HepG2 (cell line): ENCODE results near the gene FOXK2. TPM values are rescaled to one million over a fixed set of nuclear protein-coding genes. Genes with fewer than 3 reads are reported as not detected.

ENCODE experiments used
- ATAC-seq: fragments of 200-7000 bp; cut with Tn5 transposase; 3 replicates; pipeline ENCODE4 v1.9.1; 2020; ENCODE audit warnings: mild to moderate bottlenecking, moderate library complexity
- BruUV-seq: library from RNA; stranded (reverse); fragments of 400-500 nt; replicated peaks from 2 replicates; lab custom pipeline; 2021; lab: Mats Ljungman, UMichigan
- CTCF ChIA-PET: fragments of 300-600 bp; formaldehyde crosslinking; extraction: SDS; loops from one replicate; lab custom pipeline; 2021; ENCODE audit warnings: low total read pairs, inconsistent platforms, low intra/inter-chr PET ratio; lab: Yijun Ruan, JAX
- POLR2A ChIA-PET: fragments of 350-600 bp; sonication (Branson Sonifier 250); formaldehyde crosslinking; loops from one replicate; lab custom pipeline; 2020; ENCODE audit warnings: antibody characterized with exemption, inconsistent platforms; lab: Yijun Ruan, JAX
- DNase-seq: peaks from one replicate; pipeline ENCODE4 v3.0.0-alpha.2; 2015; ENCODE audit warnings: low spot score
- FAIRE-seq: peaks from 3 replicates; lab custom pipeline; 2011; peaks lifted over from hg19 to GRCh38; lab: Jason Lieb, UNC
- H2AFZ ChIP-seq: one replicate; pipeline ENCODE4 v1.6.1; 2011; ENCODE audit warnings: low read length, inconsistent platforms
- H3K27ac ChIP-seq: fragments of 300-600 bp; 3 replicates; pipeline ENCODE4 v1.8.0; 2011; ENCODE audit warnings: mixed run types, mild to moderate bottlenecking, mixed read lengths, low read length, inconsistent platforms; ENCODE audit not compliant: insufficient read depth; ENCODE audit errors: extremely low read length
- H3K27me3 ChIP-seq, 2 experiments: fragments of 200-600 bp in 1 of 2; 2 replicates in 1 of 2; 3 replicates in 1 of 2; pipeline versions ENCODE4 v1.6.0 to v1.8.0; 2011; ENCODE audit warnings: low read length in 2 of 2, mild to moderate bottlenecking in 2 of 2, moderate library complexity in 2 of 2, inconsistent platforms in 1 of 2; ENCODE audit not compliant: insufficient read depth in 2 of 2, control insufficient read depth in 1 of 2
- H3K36me3 ChIP-seq, 2 experiments: fragments of 200-600 bp in 1 of 2; replicated peaks in 1 of 2; 2 replicates in 1 of 2; 3 replicates in 1 of 2; pipeline versions ENCODE4 v1.5.1 to v1.8.0; 2011; ENCODE audit warnings: low read length in 2 of 2, inconsistent platforms in 1 of 2; ENCODE audit not compliant: insufficient read depth in 2 of 2, control insufficient read depth in 1 of 2
- H3K4me1 ChIP-seq: 2 replicates; pipeline ENCODE4 v1.5.1; 2012; ENCODE audit warnings: low read length, inconsistent platforms; ENCODE audit not compliant: insufficient read depth
- H3K4me2 ChIP-seq: 2 replicates; pipeline ENCODE4 v1.6.0; 2011; ENCODE audit warnings: low read depth, low read length, inconsistent platforms
- H3K4me3 ChIP-seq, 3 experiments: fragments of 200-600 bp in 1 of 3; sonication (generic), shearing (Covaris generic) in 1 of 3; replicated peaks in 1 of 3; 2 replicates each; pipeline ENCODE4 v1.5.1; 2011 to 2016; ENCODE audit warnings: low read length in 3 of 3, inconsistent platforms in 2 of 3, low read depth in 2 of 3, mild to moderate bottlenecking in 2 of 3, control low read depth in 1 of 3, mixed read lengths in 1 of 3; ENCODE audit not compliant: insufficient read depth in 1 of 3
- H3K79me2 ChIP-seq: one replicate; pipeline ENCODE4 v1.6.1; 2011; ENCODE audit warnings: low read length, inconsistent platforms; ENCODE audit not compliant: insufficient read depth
- H3K9ac ChIP-seq: 2 replicates; pipeline ENCODE4 v1.6.0; 2011; ENCODE audit warnings: mild to moderate bottlenecking, low read depth, low read length, inconsistent platforms; ENCODE audit not compliant: insufficient read depth
- H3K9me3 ChIP-seq: 2 replicates; pipeline ENCODE4 v1.5.1; 2012; ENCODE audit warnings: mild to moderate bottlenecking, low read length
- H4K20me1 ChIP-seq: 2 replicates; pipeline ENCODE4 v1.6.0; 2011; ENCODE audit warnings: inconsistent platforms, mild to moderate bottlenecking, low read length, moderate library complexity; ENCODE audit not compliant: insufficient read depth
- SRSF9 ChIP-seq: fragments of 200-400 bp; formaldehyde crosslinking; IDR thresholded peaks from 2 replicates; pipeline ENCODE4 v1.6.1; 2018; ENCODE audit warnings: borderline replicate concordance, mild to moderate bottlenecking, low read depth, low read length; ENCODE audit not compliant: insufficient read depth, poor library complexity, severe bottlenecking
- TCF7 ChIP-seq: sonication (generic); IDR thresholded peaks from 2 replicates; pipeline ENCODE4 v1.6.1; 2016; ENCODE audit warnings: antibody characterized with exemption, low read depth
- ZNF781 ChIP-seq: sonication (generic); formaldehyde crosslinking; IDR thresholded peaks from 2 replicates; pipeline ENCODE4 v1.5.1; 2020; ENCODE audit warnings: borderline replicate concordance, mild to moderate bottlenecking, missing genetic modification reagents; ENCODE audit errors: not compliant biosample characterization
- WGBS: methylation state at CpG from one replicate; pipeline ENCODE4 v1.1.6; 2017; ENCODE audit warnings: low lambda C conversion rate; 5-methylcytosine and 5-hydroxymethylcytosine counted together
- in situ Hi-C: cut with HindIII; loops from 2 replicates; pipeline ENCODE4 v1.10.0; 2017; ENCODE audit warnings: low pct_unique_long_range_greater_than_20kb; ENCODE audit not compliant: extremely low pct_ligation_motif_present
- intact Hi-C: fragments of 100-400 bp; cut with micrococcal nuclease; formaldehyde crosslinking; loops from one replicate; pipeline ENCODE4 v1.10.0; 2022; ENCODE audit not compliant: unreplicated experiment
- polyA plus RNA-seq, 8 experiments: library from polyadenylated mRNA; depleted of rRNA in 3 of 8; stranded (reverse) in 7 of 8; unstranded in 1 of 8; fragments of >200 nt; fragmentation: Illumina TruSeq in 4 of 8; extraction: Trizol in 4 of 8; gene quantifications; 2 replicates each; pipeline versions ENCODE4 v1.2.1 to v1.2.3, GENCODE V29; 2011 to 2016; ENCODE audit warnings: low read depth in 4 of 8, missing spikeins in 1 of 8, mixed read lengths in 1 of 8; ENCODE audit not compliant: insufficient read depth in 1 of 8
- total RNA-seq, 5 experiments: library from RNA; depleted of rRNA; stranded (reverse); fragments of >200 nt; fragmentation: Illumina TruSeq; extraction: Trizol; gene quantifications; 2 replicates each; pipeline ENCODE4 v1.2.3, GENCODE V29; 2016; ENCODE audit warnings: low read depth in 1 of 5
- TF ChIP-seq, protein P1 (sequence below): IDR thresholded peaks from 2 replicates; pipeline ENCODE4 v1.6.1; 2016; ENCODE audit warnings: low read depth
- TF ChIP-seq, protein P2 (sequence below): sonication (generic); formaldehyde crosslinking; conservative IDR thresholded peaks from 2 replicates; pipeline ENCODE4 v1.8.0; 2022; ENCODE audit warnings: mild to moderate bottlenecking, moderate library complexity, missing genetic modification reagents
- TF ChIP-seq, protein P3 (sequence below): sonication (generic); formaldehyde crosslinking; IDR thresholded peaks from 2 replicates; pipeline ENCODE4 v1.9.0; 2022; ENCODE audit warnings: missing genetic modification reagents, mild to moderate bottlenecking, borderline replicate concordance
- TF ChIP-seq, protein P4 (sequence below): sonication (generic); formaldehyde crosslinking; IDR thresholded peaks from 2 replicates; pipeline ENCODE4 v1.5.1; 2020; ENCODE audit warnings: missing genetic modification reagents, mild to moderate bottlenecking, borderline replicate concordance

The FOXK2 gene
- total and polyA plus RNA-seq, 2 of the 13 experiments (the other 11 are each of a cell fraction or from before 2014, with no cell fraction given): 67.1 to 67.2 TPM

DNA sequence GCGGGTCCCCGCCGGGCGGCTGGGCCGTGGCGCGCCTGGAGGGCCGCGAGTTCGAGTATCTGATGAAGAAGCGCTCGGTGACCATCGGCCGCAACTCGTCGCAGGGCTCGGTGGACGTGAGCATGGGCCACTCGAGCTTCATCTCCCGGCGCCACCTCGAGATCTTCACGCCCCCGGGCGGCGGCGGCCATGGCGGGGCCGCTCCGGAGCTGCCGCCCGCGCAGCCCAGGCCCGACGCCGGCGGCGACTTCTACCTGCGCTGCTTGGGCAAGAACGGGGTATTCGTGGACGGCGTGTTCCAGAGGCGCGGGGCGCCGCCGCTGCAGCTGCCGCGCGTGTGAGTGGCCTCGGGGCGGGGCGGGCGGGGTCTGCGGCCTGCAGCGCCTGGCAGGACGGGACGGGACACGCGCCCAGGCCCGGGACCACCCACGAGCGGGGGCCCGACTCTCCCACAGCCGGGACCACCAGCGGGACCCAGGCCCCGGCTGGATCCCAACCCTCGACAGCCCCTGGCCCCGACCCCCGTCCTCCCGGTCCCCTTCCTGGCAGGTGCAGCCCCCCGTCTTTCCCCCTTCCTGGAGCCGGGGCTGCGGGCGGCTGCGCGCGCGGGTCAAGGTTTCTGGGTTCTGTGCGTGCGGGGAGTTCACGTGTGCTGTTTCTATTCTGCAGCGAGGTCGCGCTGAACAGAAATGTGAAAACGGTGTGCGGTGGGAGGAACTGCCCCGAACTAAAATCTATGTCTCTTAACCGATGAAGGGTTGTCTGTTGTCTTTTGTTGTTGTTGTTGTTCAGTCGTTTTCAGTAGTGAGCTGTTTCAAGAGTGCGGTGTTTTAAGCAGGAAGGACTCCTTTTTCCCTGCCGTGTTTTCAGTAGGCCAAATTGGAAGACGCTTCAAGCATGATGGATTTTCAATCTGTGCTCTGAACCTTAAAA lies 705 bp downstream of the FOXK2 start (continued):
- TF ChIP-seq, protein P1, sequence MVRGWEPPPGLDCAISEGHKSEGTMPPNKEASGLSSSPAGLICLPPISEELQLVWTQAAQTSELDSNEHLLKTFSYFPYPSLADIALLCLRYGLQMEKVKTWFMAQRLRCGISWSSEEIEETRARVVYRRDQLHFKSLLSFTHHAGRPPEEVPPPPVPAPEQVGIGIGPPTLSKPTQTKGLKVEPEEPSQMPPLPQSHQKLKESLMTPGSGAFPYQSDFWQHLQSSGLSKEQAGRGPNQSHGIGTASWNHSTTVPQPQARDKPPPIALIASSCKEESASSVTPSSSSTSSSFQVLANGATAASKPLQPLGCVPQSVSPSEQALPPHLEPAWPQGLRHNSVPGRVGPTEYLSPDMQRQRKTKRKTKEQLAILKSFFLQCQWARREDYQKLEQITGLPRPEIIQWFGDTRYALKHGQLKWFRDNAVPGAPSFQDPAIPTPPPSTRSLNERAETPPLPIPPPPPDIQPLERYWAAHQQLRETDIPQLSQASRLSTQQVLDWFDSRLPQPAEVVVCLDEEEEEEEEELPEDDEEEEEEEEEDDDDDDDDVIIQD (CRISPR knock-in tag): no peak
- TF ChIP-seq TCF7 (no peak), ZNF781 (no peak)
- TF ChIP-seq, protein P2, sequence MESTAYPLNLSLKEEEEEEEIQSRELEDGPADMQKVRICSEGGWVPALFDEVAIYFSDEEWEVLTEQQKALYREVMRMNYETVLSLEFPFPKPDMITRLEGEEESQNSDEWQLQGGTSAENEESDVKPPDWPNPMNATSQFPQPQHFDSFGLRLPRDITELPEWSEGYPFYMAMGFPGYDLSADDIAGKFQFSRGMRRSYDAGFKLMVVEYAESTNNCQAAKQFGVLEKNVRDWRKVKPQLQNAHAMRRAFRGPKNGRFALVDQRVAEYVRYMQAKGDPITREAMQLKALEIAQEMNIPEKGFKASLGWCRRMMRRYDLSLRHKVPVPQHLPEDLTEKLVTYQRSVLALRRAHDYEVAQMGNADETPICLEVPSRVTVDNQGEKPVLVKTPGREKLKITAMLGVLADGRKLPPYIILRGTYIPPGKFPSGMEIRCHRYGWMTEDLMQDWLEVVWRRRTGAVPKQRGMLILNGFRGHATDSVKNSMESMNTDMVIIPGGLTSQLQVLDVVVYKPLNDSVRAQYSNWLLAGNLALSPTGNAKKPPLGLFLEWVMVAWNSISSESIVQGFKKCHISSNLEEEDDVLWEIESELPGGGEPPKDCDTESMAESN: no peak; the same call in 1 of the 2 replicates
- TF ChIP-seq, all 625 proteins: peak for 105

DNA sequence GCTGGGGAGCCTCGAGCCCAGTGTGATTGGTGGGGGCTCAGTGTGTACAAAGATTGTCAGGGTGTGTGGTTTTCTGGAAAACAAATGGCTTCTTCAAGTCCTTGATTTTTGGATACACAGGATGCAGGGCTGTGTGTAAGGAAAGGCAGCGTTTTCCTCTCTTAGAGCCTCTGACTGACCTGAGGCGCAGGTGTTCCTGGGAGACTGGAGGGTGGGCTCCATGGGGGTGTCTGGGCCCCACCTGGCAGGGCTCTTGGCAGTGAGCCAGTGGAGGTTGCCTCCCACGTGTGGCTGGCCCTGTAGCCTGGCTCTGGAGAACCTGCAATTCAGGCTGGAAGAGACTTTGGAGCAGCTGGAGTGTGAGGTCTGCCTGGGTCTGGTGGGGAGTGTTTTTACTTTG lies 5.0 kb downstream of the FOXK2 start:
- H3K4me2 ChIP-seq: peak overlapping the region; percentile 69
- peaks cover 78% of the 10 kb centered on the region for H3K4me1 ChIP-seq
- peaks cover 90% of the 10 kb centered on the region for H4K20me1 ChIP-seq
- intact Hi-C loops: no loop called here
- H3K27ac ChIP-seq: peak overlapping the region; percentile 85
- no peak overlapping the region for H2AFZ ChIP-seq
- peak overlapping the region in 2 of 3 experiments; percentile 14 to 48; a peak in 2 of 6 replicates for H3K4me3 ChIP-seq
- DNase-seq (no peak), ATAC-seq (0 out of 3 replicates have a peak, but pooled peaks have one; percentile 4), FAIRE-seq (no peak)
- peaks cover 94% of the 10 kb centered on the region for H3K79me2 ChIP-seq
- no peaks in the 10 kb centered on the region; a peak in 1 of 5 replicates for H3K27me3 ChIP-seq
- in situ Hi-C loops: no loop called here
- POLR2A ChIA-PET: no interaction called here
- 23% methylated on average over 3 of the region's 4 CpGs for WGBS
- no peaks in the 10 kb centered on the region for H3K9me3 ChIP-seq
- BruUV-seq: no TSS peak
- peak overlapping the region; percentile 63 for H3K9ac ChIP-seq
- H3K36me3 ChIP-seq: peaks cover 5 to 14% of the 10 kb centered on the region in 2 experiments
- CTCF ChIA-PET: no interaction called here
- TF ChIP-seq, protein P3, sequence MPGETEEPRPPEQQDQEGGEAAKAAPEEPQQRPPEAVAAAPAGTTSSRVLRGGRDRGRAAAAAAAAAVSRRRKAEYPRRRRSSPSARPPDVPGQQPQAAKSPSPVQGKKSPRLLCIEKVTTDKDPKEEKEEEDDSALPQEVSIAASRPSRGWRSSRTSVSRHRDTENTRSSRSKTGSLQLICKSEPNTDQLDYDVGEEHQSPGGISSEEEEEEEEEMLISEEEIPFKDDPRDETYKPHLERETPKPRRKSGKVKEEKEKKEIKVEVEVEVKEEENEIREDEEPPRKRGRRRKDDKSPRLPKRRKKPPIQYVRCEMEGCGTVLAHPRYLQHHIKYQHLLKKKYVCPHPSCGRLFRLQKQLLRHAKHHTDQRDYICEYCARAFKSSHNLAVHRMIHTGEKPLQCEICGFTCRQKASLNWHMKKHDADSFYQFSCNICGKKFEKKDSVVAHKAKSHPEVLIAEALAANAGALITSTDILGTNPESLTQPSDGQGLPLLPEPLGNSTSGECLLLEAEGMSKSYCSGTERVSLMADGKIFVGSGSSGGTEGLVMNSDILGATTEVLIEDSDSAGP (CRISPR knock-in tag): peak; percentile 14; the same call in 1 of the 2 replicates
- no peak for TF ChIP-seq SRSF9
- TF ChIP-seq, protein P4, sequence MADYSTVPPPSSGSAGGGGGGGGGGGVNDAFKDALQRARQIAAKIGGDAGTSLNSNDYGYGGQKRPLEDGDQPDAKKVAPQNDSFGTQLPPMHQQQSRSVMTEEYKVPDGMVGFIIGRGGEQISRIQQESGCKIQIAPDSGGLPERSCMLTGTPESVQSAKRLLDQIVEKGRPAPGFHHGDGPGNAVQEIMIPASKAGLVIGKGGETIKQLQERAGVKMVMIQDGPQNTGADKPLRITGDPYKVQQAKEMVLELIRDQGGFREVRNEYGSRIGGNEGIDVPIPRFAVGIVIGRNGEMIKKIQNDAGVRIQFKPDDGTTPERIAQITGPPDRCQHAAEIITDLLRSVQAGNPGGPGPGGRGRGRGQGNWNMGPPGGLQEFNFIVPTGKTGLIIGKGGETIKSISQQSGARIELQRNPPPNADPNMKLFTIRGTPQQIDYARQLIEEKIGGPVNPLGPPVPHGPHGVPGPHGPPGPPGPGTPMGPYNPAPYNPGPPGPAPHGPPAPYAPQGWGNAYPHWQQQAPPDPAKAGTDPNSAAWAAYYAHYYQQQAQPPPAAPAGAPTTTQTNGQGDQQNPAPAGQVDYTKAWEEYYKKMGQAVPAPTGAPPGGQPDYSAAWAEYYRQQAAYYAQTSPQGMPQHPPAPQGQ (CRISPR knock-in tag): no peak
